ENCODE data around the gene PEAR1.

PEAR1 gene

GRCh38 chr1:156898161-156898566, 4.6 kb downstream of the PEAR1 start:
- no peak for DNase-seq (ENCODE audit: extremely low spot score)
- TF ChIP-seq FOXM1 (IDR thresholded peaks at IDR 0.05; ENCODE audit: borderline replicate concordance): no peak
- TF ChIP-seq HDGF (IDR thresholded peaks at IDR 0.05; ENCODE audit: borderline replicate concordance): no peak
- TF ChIP-seq, protein P1, sequence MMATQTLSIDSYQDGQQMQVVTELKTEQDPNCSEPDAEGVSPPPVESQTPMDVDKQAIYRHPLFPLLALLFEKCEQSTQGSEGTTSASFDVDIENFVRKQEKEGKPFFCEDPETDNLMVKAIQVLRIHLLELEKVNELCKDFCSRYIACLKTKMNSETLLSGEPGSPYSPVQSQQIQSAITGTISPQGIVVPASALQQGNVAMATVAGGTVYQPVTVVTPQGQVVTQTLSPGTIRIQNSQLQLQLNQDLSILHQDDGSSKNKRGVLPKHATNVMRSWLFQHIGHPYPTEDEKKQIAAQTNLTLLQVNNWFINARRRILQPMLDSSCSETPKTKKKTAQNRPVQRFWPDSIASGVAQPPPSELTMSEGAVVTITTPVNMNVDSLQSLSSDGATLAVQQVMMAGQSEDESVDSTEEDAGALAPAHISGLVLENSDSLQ (IDR thresholded peaks at IDR 0.05): no peak
- TF ChIP-seq FOXA1 (IDR thresholded peaks at IDR 0.05): no peak
- TF ChIP-seq FOXK2 (IDR thresholded peaks at IDR 0.05): no peak
- TF ChIP-seq ZNF384 (IDR thresholded peaks at IDR 0.05): no peak
- no peak for TF ChIP-seq ELF4 (IDR thresholded peaks at IDR 0.05)
- no peak for TF ChIP-seq LEF1 (IDR thresholded peaks at IDR 0.05; ENCODE audit: borderline replicate concordance)
- TF ChIP-seq ARNT (IDR thresholded peaks at IDR 0.05): no peak
- TF ChIP-seq TARDBP (IDR thresholded peaks at IDR 0.05): no peak
- TF ChIP-seq BHLHE40 (IDR thresholded peaks at IDR 0.05; ENCODE audit: borderline replicate concordance): no peak
- no peak for TF ChIP-seq NFRKB (IDR thresholded peaks at IDR 0.05)
- no peak for TF ChIP-seq L3MBTL2 (conservative IDR thresholded peaks at IDR 0.05)
- no peak for TF ChIP-seq SUZ12 (IDR thresholded peaks at IDR 0.05)
- no peak for TF ChIP-seq CTBP1 (IDR thresholded peaks at IDR 0.05; ENCODE audit: borderline replicate concordance)
- TF ChIP-seq SP1 (IDR thresholded peaks at IDR 0.05): no peak
- ChIA-PET CTCF (interaction anchor here (0.7 to 1.4 kb wide), 4 partner anchors 13 to 59 kb away, joined by 3 to 6 read pairs (median 3); no protein-coding TSS in a partner anchor), POLR2A (no interaction called here)

GRCh38 chr1:156898971-156899664, 5.6 kb downstream of the PEAR1 start:
- no peak for TF ChIP-seq SUZ12 (IDR thresholded peaks at IDR 0.05)
- CTCF ChIA-PET: interaction anchor here (0.9 to 1.4 kb wide), 5 partner anchors 12 to 60 kb away, joined by 3 to 6 read pairs (median 3); no protein-coding TSS in a partner anchor
- POLR2A ChIA-PET: no interaction called here
- DNase-seq (ENCODE audit: extremely low spot score): no peak

GRCh38 chr1:156899956-156900718, 6.6 kb downstream of the PEAR1 start:
- TF ChIP-seq ARNT (IDR thresholded peaks at IDR 0.05) (no peak), LEF1 (IDR thresholded peaks at IDR 0.05; ENCODE audit: borderline replicate concordance) (no peak), NFRKB (IDR thresholded peaks at IDR 0.05) (no peak), ZNF384 (IDR thresholded peaks at IDR 0.05) (no peak), BHLHE40 (IDR thresholded peaks at IDR 0.05; ENCODE audit: borderline replicate concordance) (no peak)
- DNase-seq (ENCODE audit: extremely low spot score): no peak
- ChIA-PET CTCF (interaction anchor here (0.9 to 2.5 kb wide), 2 partner anchors 8 to 40 kb away, joined by 3 to 7 read pairs; no protein-coding TSS in a partner anchor), POLR2A (interaction anchor here (0.8 to 1.2 kb wide), 2 partner anchors 26 to 172 kb away, joined by 3 read pairs; partner anchors contain the start of genes ISG20L2 and METTL25B)

GRCh38 chr1:156900896-156901589, 7.5 kb downstream of the PEAR1 start:
- DNase-seq (ENCODE audit: extremely low spot score): no peak
- TF ChIP-seq, protein P1 (IDR thresholded peaks at IDR 0.05): no peak
- TF ChIP-seq FOXA1 (IDR thresholded peaks at IDR 0.05): no peak
- no peak for TF ChIP-seq FOXM1 (IDR thresholded peaks at IDR 0.05; ENCODE audit: borderline replicate concordance)
- TF ChIP-seq ARNT (IDR thresholded peaks at IDR 0.05): no peak
- no peak for TF ChIP-seq BHLHE40 (IDR thresholded peaks at IDR 0.05; ENCODE audit: borderline replicate concordance)
- no peak for TF ChIP-seq HDGF (IDR thresholded peaks at IDR 0.05; ENCODE audit: borderline replicate concordance)
- TF ChIP-seq SP1 (IDR thresholded peaks at IDR 0.05): no peak
- no peak for TF ChIP-seq LEF1 (IDR thresholded peaks at IDR 0.05; ENCODE audit: borderline replicate concordance)
- TF ChIP-seq FOXK2 (IDR thresholded peaks at IDR 0.05): no peak
- no peak for TF ChIP-seq L3MBTL2 (conservative IDR thresholded peaks at IDR 0.05)
- TF ChIP-seq CTBP1 (IDR thresholded peaks at IDR 0.05; ENCODE audit: borderline replicate concordance): no peak
- no peak for TF ChIP-seq TARDBP (IDR thresholded peaks at IDR 0.05)
- no peak for TF ChIP-seq SUZ12 (IDR thresholded peaks at IDR 0.05)
- TF ChIP-seq NFRKB (IDR thresholded peaks at IDR 0.05): no peak
- no peak for TF ChIP-seq ZNF384 (IDR thresholded peaks at IDR 0.05)
- TF ChIP-seq ELF4 (IDR thresholded peaks at IDR 0.05): no peak
- CTCF ChIA-PET: interaction anchor here (1.2 to 2.5 kb wide), 3 partner anchors 9 to 11 kb away, joined by 6 to 8 read pairs (median 7); no protein-coding TSS in a partner anchor
- POLR2A ChIA-PET: interaction anchor here (0.6 to 1.2 kb wide), 2 partner anchors 25 to 160 kb away, joined by 3 read pairs; partner anchors contain the start of gene MRPL24

DNA sequence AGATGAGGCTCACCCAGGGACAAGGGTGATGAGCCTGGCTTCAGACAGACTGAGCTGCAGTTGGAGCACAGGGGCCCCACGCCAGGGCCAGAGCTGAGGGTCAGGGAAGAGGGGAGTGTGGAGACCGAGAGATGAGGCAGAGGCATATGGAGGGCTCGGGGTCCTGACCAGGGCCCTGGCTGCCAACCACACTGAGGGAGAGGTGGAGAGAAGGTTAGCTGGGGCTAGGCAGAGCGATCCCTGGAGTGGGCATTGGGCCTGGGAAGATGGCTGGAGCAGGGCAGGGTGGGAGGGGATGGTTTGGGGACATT, 8.0 kb downstream of the PEAR1 start:
- DNase-seq (ENCODE audit: extremely low spot score): no peak
- ChIA-PET POLR2A (interaction anchor here (1.2 kb wide), 1 partner anchor 25 kb away, joined by 3 read pairs; no protein-coding TSS in a partner anchor), CTCF (interaction anchor here (1.2 to 2.5 kb wide), 3 partner anchors 9 to 11 kb away, joined by 6 to 8 read pairs (median 7); no protein-coding TSS in a partner anchor)
- TF ChIP-seq L3MBTL2 (conservative IDR thresholded peaks at IDR 0.05): no peak
